ELF-1 (cell line): ENCODE measurements around the gene KNSTRN.

Source experiments
- DNase-seq: peaks from one replicate; pipeline ENCODE4 v3.0.0-alpha.2; 2016; ENCODE audit warnings: low read depth, low spot score

Gene KNSTRN

DNA sequence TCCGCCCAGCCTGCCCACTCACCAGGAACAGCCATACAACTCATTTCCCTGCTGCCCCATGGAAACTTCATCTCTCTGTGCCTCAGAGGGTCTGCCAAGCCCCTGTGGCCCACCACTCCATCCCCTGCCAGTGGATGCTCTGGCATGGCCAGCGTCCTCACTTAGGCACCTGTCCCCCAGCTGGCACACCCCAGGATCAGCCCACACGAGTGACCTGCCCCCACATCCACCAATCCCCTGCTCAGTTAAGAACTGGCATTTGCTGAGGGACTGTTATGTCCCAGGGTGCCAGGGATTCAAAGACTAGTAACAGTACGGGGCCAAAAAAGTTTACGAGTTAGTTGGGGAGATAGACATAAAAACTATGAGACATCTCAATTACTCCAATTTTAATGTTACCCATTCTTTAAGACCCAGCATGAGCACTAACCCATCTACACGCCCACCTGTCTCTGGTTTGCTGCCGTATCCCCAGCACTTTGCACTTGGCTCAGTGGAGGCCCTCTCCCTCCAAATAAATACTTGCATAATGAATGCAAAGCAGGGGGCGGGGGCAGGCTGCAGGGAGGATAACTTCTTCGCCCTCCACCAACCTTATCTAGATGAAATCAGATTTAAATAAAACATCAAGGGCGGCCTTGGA is 46.7 kb downstream of the KNSTRN start:
- DNase-seq = no peak

DNA sequence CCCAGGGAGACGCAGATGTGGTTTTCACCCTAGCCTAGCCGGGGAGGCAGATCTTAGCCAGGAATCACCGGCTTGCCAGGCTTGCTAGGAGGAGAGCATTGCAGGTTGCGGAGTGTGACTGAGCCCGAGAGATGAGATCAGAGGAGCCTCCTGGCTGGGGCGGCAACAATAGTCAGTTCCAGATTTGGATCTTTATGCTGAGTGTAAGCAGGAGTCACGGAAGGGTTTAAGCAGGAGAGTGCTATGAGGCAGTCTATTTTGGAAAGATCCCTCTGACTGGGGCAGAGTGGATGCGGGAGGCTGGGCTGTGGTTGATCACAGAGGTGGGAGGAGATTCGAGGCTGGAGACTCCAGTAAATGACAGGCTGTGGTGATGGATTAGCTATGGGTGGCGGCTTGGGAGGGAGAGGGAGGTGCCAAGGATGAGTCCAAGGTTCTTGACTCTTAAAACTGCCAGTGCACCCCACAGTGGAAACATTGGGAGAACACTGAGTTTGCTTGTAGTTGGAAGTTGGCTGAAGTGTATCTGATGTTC is 47.8 kb downstream of the KNSTRN start:
- DNase-seq = peak; percentile 71

DNA sequence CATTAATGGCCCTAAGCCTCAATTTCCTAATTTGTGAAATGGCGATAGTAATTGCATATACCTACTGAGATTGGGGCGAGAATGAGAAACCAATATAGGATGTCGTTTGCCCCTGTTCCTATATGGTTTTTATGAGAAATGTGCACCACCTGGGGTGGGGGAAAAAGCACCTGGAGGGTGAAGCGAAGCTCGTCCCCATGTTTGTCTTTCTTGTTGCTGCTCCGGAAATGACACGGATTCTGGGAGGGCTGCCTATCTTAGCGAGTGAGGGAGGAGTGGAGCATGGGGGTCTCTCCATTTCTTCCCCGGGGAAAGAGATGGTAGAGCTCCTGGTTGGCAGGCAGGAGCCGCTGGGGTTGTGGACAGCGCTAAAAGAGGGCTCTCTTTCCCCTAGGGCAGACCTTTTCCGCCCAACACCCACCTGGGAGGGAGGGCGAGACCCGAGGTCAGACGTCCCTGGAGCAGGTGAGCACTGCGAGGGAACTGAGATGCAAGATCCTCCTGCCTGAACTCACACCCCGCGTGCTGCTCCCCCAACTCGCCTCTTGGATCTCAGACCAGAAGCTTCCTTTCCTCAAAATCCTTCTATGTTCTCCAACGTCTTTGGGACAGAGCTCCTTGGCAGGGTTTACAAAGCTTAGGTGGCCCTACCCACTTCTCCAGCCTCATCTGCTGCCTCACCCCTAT is 52.6 kb downstream of the KNSTRN start:
- no peak for DNase-seq

DNA sequence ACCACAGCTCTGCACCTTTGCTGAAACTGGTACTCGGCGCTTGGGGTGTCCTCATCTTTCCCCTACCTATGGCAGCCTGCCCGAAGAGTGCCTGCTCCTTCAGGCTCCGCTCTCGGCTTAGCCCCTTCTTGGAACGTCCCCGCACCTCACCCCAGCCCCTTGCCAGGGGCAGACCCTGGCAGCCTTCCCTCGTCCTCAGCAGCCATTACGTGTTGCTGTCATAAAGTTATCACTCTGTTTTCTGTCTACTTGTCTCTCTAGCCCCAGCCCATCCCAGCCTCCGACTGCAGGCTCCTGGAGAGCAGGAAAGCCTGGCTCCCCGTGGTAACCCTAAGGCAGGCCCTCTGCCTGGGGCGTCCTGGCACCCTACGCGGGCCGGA is 53.2 kb downstream of the KNSTRN start:
- DNase-seq = no peak

DNA sequence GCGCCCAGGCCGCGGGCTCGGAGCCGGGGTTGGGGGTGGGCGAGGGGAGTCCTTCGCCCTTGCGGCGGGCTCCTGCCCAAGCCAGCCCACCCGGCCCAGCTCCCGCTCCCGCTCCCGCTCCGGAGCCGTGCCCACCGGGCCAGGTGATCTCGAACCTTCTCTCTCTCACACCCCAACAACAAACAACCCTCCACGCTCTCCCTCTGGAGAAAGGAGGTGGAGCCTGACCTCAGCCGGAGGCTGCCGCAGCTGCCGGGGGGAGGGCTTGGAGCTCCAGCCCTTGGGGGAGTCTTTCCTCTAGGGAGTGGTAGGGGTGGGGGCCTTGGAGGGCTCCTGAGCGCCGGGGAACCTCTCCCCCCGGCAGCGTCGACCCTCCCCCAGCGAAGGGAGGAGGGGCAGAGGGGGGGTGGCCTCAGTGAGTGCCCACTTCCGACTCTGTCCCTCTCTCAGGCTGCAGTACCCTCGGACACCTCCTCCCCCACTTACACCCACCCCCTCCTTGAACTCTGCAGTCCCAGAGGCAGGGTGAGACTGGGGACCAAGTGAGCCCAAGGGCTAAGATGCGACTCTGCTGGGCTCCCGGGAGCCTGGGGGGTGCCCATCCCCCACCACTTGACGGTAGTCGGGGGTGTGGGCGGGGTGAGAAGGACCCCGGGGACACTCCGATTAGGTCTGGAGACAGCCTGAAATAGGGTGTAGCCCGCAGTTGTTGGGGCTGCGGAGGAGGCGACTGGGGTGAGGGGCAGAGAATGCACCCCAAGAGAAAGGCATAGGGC is 53.8 kb downstream of the KNSTRN start:
- peak; percentile 31 for DNase-seq

DNA sequence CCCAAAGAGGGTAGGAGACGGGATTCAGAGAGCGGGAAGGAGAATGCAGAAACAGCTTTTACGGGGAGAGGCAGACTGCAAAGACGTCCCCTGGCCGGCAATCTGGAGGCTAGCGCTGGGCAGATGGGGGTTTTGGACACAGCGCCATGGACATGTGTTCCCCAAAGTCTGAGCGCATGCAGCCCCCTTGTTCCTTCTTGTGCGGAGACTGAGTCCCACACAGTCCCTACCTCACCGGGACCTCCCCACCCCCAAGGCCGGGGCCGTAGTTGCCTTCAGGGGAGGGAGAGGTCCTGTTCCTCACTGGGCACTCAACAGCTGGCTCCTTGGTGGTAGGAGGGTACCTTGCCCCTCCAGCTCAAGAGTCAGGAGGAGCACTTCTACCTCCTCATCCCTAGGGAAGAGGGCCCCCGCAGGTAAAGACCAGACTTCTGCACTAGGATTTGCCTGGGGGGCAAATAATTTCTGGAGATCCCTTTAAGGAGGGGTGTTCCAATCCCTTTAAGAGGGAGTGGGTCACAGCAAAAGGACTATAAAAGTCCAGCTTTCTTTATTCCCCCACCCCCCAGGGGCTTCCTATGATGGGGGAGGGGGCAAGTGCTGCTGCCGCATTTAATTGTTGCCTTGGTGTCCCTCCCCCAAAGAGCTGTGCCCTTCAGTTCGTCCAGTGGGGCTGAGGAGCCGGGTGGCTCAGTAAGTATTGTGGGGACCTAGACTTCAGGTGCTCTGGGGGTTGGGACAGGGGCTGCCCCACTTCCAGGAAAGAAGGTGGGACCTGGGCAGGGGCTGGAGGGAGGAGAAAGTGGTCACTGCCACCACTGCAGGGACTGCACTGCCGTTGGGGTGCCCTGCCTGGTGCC is 54.6 kb downstream of the KNSTRN start:
- DNase-seq = peak; percentile 52

DNA sequence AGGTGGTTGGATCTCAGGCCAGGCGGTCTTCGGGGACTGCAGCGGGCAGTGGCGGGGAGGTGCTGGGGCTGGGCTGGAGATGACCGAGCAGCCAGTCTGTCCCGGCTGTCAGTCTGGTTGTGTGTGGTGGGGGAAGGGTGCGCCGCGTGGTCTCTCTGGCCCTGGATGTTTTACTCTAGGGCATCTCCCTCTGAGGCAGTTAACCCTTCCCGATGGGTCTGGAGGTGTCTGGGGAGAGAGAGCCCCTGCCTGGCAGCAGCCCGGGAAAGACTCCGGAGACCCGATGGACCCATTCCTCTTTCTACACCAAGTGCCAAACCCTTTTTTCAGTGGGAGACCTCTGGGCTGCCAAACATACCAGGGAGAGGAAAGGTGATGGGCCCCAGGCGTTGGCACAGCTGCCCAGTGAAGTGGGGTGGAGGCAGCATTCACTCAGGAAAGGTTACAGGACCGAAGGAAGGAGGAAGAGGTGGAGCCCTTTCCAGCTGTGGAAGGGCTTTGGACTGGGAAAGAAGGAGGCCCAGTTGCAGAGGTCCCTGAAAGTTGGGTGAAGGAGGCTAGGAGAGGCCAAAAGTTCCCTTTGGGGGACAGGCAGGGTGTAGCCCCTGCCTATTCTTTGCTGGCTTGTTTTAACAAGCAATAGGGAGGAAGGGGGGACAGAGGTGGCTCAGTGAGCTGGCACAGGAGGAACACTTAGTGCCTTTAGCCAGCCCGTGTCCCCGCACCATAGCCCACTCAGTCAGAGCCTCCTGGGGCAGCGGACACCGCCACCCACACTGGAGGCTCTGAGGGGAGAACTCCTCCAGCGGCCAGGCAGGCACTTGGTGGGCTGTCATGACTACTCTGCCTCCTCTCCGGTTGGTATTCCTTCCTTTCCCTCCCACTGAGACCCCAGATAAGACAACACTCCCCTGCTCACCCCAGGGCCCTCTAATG is 55.5 kb downstream of the KNSTRN start:
- peak; percentile 51 for DNase-seq

DNA sequence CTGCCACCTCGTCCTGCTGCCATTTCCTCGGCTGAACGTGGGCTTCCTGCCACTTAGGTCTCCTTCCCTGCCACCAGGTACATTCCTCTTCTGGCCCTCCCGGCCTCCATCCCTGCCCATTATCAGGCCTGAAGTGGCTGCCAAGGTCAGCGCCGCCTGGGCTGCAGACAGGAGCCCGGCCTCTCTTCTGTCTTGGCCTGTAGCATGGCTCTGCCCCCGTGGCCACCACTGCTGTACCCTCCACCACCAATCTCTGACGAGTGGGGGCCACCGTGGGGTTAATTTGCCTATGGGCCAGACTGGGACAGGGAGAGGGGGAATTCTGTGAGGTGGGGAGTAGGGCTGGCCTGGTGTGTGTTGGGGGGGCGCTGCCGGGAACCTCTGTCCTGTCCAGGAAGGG is 56.2 kb downstream of the KNSTRN start:
- DNase-seq = peak; percentile 12

DNA sequence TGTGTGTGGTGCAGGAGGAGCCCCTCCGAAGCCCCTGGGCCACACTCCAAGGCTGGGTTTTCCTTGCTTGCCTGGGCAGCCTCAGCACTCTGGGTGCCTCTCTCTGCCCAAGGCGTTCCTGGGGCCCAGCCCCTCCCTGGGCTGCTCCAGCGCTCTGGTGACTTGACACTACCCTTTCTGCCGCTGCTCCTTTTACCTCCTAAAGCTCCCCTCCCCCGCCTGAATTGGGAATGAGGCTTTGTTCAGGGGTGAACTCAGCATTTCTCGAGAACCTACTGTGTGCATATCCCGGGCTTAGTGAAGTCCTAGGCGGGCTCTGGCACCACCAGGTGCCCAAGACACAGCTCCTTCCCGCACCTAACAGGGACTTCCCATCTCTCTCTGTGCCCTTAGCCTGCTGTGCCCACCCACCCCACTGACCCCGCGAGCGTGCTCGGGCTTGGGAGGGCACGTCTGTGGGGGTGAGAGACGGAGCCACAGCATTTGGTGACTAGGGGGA is 57.0 kb downstream of the KNSTRN start:
- peak; percentile 83 for DNase-seq

DNA sequence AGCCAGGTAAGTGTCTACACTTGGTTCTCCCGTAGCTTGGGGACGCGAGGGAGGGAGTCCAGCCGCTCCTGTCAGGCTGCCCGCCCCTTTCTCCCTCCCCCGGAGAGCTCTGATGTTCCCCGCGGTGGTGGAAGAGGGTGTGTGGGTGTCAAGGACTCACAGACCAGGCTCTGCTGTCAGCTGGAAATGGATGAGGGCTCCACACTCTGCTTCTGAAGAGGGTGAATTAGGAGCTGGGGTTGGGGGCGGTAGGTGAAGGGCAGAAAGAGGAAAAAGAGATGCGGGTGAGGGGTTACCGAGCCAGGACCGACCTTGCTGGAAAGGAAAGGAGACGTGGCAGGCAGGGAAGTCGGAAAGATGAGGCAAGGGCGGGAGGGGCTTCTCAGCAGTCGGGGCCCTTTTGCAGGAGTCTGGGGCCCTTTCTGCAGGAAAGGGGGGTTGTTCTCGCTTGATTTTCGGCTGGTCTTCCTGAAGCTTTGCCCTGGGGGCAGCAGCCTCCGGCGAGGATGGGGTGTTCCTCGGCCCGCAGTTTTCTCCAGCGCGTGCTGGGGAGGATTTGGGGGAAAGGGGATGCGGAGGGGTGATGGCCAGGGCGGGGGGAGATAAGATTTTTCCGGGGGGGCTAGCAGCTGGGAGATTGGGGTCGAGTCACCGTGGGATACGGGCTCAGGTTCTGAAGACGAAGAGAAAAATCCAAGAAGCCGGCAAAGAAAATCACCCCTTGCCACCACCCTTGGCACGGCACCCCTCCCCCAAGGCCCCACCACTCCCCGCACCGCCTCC is 57.6 kb downstream of the KNSTRN start:
- peak; percentile 69 for DNase-seq

DNA sequence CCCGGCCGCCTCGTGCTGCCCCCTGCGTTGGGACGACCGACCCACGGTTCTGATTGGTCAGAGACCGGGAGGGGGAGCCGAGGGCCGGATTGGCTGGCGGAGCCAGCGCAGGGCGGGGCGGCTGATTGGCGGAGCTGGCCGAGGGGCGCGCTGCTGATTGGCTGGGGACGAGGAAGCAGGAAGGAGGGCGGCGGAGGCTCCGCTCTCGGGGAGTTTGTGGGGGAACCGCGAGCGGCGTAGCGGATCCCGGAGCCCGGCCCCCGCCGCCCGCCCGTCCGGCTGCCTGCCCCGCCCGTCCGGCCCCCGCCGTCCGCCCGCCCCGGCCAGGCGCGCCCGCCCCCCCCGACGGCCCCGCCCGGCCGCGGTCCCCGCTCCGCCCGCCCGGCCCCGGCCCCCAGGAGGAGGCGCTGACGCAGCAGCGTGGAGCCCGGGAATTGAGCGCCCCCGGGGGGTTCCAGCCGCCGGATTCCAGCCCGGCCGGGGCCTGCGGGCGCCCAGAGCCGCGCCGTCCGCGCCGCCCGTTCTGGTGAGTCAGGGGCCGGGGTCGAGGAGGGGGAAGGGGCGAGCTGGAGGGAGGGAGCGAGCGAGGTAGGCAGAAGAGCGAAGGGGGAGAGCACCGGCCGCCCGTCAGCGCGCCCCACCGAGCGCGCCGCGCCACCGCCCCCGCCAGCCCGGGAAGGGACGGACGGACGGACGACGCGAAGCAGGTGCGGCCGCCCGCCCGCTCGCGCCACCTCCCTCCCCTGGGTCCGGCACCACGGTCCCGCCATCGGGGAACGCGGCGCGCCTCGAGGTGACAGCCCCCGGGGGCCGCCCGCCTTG is 58.4 kb downstream of the KNSTRN start, which contains the start of gene BAHD1:
Gene BAHD1 (plus strand): TSS at position 211 of the 822 bp plus-strand sequence. CDS start 17,512 bp downstream, outside the sequence.
- peak; percentile 94 for DNase-seq

DNA sequence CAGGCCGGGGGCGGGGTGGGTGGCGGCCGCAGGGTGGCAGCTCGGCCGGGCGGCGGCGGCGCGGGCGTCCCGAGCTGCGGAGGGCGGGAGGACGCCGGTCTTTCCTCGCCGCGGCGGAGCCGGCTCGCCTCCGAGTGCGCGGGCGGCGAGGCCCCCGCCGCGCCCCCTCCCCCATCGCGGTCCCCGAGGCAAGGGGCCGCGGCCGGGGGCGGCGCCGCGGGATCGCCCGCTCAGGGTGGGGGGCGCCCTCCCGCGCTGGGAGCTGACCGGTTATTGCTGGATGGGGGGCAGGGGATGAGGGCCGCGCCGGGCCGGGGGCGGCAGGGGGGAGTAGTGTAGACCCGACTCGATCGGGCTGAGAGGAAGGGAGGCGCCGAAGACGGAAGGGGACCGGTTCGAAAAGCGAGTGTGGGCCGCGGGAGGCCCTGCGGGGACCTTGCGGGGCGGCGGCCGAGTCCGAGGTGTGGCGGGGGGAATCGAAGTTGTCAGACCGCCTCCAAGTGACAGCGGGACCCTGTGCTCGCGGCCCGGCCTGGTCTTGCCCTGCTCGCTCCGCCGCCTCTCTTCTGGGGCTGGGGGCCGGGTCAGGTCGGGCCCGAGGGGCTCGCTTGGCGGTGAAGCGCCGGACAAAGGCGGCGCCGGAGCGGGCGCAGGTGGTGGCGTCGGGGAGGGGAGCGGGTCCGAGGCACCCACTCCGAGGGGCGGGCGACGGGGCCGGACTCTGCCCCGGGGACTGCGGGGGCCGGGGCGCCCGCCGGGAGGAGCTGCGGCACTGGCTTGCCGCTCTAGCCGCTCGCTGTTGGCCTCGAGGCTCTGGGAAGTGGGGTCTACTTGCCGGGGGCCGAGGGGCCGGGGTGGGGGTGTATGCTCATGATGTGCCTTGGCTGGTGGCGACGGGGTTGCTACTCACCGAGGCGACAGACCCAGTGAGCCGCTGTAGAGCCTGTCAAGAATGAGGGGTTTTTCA is 59.3 kb downstream of the KNSTRN start:
- DNase-seq = peak; percentile 20

DNA sequence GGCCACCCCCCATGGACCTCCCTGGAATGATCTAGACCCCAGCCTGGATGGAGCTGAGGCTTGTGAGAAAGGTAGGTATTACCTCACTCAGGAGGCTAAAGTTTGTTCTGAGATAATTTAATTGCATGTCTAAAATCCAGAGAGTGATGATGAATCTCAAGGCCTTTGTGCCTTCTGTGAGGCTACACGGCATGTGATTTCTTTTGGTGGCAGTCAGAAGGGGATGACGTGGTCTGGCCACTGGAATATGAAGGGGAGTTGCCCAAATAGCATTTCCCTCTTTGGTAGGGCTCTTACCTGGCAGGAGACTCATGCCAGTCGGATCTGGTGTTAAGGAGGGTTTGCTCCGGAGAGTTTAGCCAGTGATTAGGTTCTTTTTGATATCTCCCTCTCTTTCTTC is 60.7 kb downstream of the KNSTRN start:
- no peak for DNase-seq

DNA sequence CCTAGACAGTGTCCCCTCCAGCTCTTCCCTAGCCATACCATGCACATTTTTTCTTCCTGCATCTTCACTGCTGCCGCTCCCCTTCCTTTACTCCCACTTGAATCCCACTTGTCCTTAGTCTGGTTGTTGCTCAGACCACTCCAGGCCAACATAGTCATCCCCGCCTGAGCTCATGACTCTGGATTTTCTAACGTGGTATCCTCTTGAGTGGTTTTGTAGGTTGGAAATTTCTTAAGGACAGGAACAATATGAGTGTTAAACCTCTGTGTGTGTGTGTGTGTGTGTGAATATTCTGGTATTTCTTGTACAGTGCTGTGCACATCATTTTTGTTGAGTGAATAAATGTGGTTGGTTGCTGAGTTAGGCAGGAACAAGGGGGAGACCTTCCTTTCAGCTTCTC is 61.3 kb downstream of the KNSTRN start:
- no peak for DNase-seq
